HG03378 (cell line): ENCODE data around the gene ZBTB7C.

Source experiments
- ATAC-seq: cut with Tn5 transposase; IDR thresholded peaks from one replicate; pipeline ENCODE4 v1.9.1; 2021; ENCODE audit warnings: mild to moderate bottlenecking, moderate library complexity; ENCODE audit not compliant: unreplicated experiment

ZBTB7C gene

GRCh38 chr18:48391868-48392267 lies 17.3 kb downstream of the ZBTB7C start:
- ATAC-seq = no peak

- ATAC-seq = no peak
Observed at GRCh38 chr18:48390641-48391040, 18.5 kb downstream of the ZBTB7C start.

GRCh38 chr18:48388478-48388877 lies 20.7 kb downstream of the ZBTB7C start:
- no peak for ATAC-seq

- no peak for ATAC-seq
Observed at GRCh38 chr18:48387300-48387699, 21.9 kb downstream of the ZBTB7C start.

- no peak for ATAC-seq
Observed at GRCh38 chr18:48385596-48385995, 23.6 kb downstream of the ZBTB7C start.

GRCh38 chr18:48376934-48377333 lies 32.2 kb downstream of the ZBTB7C start:
- no peak for ATAC-seq

GRCh38 chr18:48376406-48376805 lies 32.8 kb downstream of the ZBTB7C start:
- ATAC-seq = no peak

- no peak for ATAC-seq
Observed at GRCh38 chr18:48375150-48375800, 33.9 kb downstream of the ZBTB7C start.

GRCh38 chr18:48374423-48375149 lies 34.6 kb downstream of the ZBTB7C start:
- no peak for ATAC-seq

GRCh38 chr18:48371854-48372602 lies 37.2 kb downstream of the ZBTB7C start:
- ATAC-seq = no peak

- no peak for ATAC-seq
Observed at GRCh38 chr18:48367557-48367956, 41.6 kb downstream of the ZBTB7C start.

- no peak for ATAC-seq
Observed at GRCh38 chr18:48365965-48366364, 43.2 kb downstream of the ZBTB7C start.

GRCh38 chr18:48364146-48364545 lies 45.0 kb downstream of the ZBTB7C start:
- no peak for ATAC-seq

- no peak for ATAC-seq
Observed at GRCh38 chr18:48363175-48363574, 46.0 kb downstream of the ZBTB7C start.

- no peak for ATAC-seq
Observed at GRCh38 chr18:48361801-48362200, 47.4 kb downstream of the ZBTB7C start.

- ATAC-seq = no peak
Observed at GRCh38 chr18:48360376-48361021, 48.7 kb downstream of the ZBTB7C start.

- no peak for ATAC-seq
Observed at GRCh38 chr18:48359626-48360025, 49.6 kb downstream of the ZBTB7C start.

- no peak for ATAC-seq
Observed at GRCh38 chr18:48358868-48359267, 50.3 kb downstream of the ZBTB7C start.

- no peak for ATAC-seq
Observed at GRCh38 chr18:48356909-48357631, 52.1 kb downstream of the ZBTB7C start.

GRCh38 chr18:48356151-48356745 lies 52.9 kb downstream of the ZBTB7C start:
- no peak for ATAC-seq
